Measurements from ENCODE around the gene TOM1. TPM values are rescaled to one million over a fixed set of nuclear protein-coding genes. Genes with fewer than 3 reads are reported as not detected.

Gene TOM1
- total RNA-seq, 1 donor: 48.8 TPM

- no peak overlapping the region for H3K4me3 ChIP-seq (ENCODE audit: low read depth, low read length)
- TF ChIP-seq, protein P1, sequence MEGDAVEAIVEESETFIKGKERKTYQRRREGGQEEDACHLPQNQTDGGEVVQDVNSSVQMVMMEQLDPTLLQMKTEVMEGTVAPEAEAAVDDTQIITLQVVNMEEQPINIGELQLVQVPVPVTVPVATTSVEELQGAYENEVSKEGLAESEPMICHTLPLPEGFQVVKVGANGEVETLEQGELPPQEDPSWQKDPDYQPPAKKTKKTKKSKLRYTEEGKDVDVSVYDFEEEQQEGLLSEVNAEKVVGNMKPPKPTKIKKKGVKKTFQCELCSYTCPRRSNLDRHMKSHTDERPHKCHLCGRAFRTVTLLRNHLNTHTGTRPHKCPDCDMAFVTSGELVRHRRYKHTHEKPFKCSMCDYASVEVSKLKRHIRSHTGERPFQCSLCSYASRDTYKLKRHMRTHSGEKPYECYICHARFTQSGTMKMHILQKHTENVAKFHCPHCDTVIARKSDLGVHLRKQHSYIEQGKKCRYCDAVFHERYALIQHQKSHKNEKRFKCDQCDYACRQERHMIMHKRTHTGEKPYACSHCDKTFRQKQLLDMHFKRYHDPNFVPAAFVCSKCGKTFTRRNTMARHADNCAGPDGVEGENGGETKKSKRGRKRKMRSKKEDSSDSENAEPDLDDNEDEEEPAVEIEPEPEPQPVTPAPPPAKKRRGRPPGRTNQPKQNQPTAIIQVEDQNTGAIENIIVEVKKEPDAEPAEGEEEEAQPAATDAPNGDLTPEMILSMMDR (IDR thresholded peaks at IDR 0.05; ENCODE audit: insufficient read depth, low read length): no peak
- no peak for DNase-seq (ENCODE audit: low read depth)
Measured at GRCh38 chr22:35316751-35317150, 17.1 kb downstream of the TOM1 start.

DNA sequence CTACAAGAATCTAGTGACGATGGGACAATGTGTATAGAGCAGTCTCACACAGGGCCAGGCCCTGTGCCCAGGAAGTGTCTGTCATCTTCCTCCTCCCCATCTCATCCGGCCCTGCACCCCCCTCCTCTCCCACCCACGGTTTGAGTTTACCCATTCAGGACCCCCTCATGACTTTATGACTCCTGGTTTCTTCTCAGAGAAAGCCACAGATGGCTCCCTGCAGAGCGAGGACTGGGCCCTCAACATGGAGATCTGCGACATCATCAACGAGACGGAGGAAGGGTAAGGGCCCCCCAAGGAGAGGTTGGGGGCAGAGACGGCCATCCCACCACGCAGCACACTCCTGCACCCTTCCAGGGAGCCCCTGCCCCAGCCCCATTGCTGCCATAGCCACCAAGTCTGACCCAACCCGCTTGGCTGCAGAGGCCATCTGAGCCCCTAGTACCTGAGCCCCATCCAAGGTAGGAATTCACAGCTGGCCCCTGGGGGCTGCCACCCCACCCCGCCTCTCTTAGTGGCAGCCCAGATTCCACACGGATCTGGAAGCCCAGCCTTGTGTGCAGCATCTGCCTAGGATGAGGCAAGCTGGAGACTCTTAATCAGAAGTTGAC is 18.1 kb downstream of the TOM1 start:
- H3K4me3 ChIP-seq (ENCODE audit: low read depth, low read length): no peak overlapping the region
- TF ChIP-seq, protein P1 (IDR thresholded peaks at IDR 0.05; ENCODE audit: insufficient read depth, low read length): no peak
- no peak for DNase-seq (ENCODE audit: low read depth)

GRCh38 chr22:35318346-35319215 is 18.9 kb downstream of the TOM1 start:
- H3K4me3 ChIP-seq (ENCODE audit: low read depth, low read length): no peak overlapping the region
- no peak for DNase-seq (ENCODE audit: low read depth)
- TF ChIP-seq, protein P1 (IDR thresholded peaks at IDR 0.05; ENCODE audit: insufficient read depth, low read length): no peak

DNA sequence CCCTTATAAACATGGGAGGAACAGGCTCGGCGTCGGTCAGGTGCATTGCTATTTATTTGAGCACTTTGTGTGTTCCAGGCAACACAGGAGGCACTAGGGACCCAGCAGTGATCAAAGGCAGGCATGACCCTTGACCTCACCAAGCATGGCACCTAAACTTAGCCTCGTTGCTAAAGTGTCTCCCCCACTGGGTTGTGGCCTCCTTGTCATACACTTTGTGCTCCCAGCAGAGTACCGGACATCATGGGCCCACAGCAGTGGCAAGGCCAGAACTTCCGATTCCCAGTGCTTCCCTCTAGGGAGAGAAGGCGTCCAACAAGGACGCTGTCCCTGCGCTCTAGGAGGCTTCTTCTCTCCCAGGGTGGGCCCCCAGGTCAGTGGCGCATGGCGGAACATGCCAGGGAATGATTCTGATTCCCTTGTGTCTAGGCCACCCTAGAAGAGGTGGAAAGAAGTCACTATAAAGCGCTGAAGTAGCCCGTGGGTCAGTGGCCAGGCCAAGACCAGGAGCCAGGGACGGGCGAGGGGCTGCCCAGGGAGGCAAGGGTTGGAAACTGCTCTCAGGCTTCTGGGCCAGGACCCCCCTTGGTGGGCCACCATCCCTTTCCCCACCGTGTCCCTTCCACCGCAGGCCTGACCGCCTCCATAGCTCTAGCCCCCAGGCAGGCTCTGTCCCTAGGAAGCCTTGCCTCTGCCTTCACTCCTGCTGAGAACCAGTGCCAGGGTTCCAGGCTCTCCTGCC is 19.7 kb downstream of the TOM1 start:
- no peak for DNase-seq (ENCODE audit: low read depth)
- H3K4me3 ChIP-seq (ENCODE audit: low read depth, low read length): no peak overlapping the region
- TF ChIP-seq, protein P1 (IDR thresholded peaks at IDR 0.05; ENCODE audit: insufficient read depth, low read length): no peak

DNA sequence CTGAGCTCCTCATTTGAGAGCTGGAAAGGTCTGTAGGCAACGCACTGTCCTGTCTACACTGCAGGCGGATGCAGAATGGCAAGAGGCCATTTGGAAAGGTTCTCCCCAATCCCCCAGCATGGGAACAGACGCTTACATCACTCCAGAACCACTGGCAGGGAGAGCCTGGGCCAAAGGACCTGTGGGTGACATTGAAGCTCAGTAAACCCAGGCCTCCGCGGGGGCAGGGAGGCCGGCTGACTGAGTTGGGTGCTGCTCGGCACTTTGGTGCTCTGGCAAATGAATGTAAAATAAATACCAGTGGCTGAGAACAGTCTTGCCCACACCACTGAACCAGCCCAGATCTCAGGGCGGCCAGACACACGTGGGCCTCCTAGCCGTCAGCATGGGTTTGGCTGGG is 22.4 kb downstream of the TOM1 start:
- TF ChIP-seq, protein P1 (IDR thresholded peaks at IDR 0.05; ENCODE audit: insufficient read depth, low read length): no peak
- no peak for DNase-seq (ENCODE audit: low read depth)
- H3K4me3 ChIP-seq (ENCODE audit: low read depth, low read length): no peak overlapping the region

DNA sequence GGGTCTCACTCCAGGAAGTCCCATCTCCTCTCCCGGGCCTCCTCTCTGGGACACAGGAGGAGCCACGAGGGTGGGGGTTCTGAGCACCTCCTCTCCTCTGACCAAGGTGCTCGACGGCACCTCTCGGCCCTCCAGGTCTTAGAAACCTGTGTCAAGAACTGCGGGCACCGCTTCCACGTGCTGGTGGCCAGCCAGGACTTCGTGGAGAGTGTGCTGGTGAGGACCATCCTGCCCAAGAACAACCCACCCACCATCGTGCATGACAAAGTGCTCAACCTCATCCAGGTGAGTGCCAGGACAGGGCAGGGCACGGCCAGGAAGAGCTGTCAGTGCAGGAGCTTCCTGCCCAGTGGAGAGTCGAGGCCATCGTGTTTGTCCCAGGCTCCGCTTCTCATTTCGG is 23.2 kb downstream of the TOM1 start:
- TF ChIP-seq, protein P1 (IDR thresholded peaks at IDR 0.05; ENCODE audit: insufficient read depth, low read length): no peak
- DNase-seq (ENCODE audit: low read depth): no peak

More for the DNA sequence above, 23.2 kb downstream of the TOM1 start:
- H3K4me3 ChIP-seq (ENCODE audit: low read depth, low read length): no peak overlapping the region
